Fibroblast of the aortic adventitia (primary cell): ENCODE data around the gene DCPS. TPM values are rescaled to one million over a fixed set of nuclear protein-coding genes. Genes with fewer than 3 reads are reported as not detected.

ENCODE experiments used
- DNase-seq: peaks from one replicate; pipeline ENCODE4 v3.0.0-alpha.2; 2010; ENCODE audit warnings: low read depth
- H3K4me3 ChIP-seq: 2 replicates; pipeline ENCODE4 v1.5.1; 2011; ENCODE audit warnings: low read depth, mild to moderate bottlenecking, control low read depth, low read length, moderate library complexity
- CTCF ChIP-seq: IDR thresholded peaks from 2 replicates; pipeline ENCODE4 v1.5.1; 2011; ENCODE audit warnings: mild to moderate bottlenecking, low read length, control low read depth, inconsistent platforms; ENCODE audit not compliant: insufficient read depth
- total RNA-seq: library from RNA; depleted of rRNA; stranded (reverse); fragments of >200 nt; gene quantifications from 2 replicates; pipeline ENCODE4 v1.2.3, GENCODE V29; 2012; ENCODE audit warnings: low replicate concordance

The DCPS gene
- total RNA-seq, 1 donor = 11.4 TPM

DNA sequence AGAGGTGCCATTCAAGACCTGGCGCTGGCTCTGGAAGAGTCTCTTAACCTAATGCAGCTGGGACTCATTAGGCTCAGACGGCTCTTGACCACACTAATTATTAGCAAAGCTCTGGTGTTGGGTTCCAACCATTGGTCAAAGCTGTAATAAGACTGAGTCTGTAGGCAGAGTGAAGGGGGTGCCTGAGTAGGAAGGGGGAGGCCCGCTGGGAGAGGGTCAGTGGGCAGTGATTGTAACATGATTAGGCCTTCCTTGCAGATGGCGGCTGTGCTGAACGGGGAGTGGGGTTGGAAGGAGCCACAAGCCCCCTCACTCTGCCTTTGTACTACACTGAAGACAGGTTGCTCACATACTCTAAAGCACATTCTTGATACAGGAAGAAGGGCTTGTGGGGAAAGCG, 40.4 kb upstream of the DCPS start:
- no peak for TF ChIP-seq CTCF

DNA sequence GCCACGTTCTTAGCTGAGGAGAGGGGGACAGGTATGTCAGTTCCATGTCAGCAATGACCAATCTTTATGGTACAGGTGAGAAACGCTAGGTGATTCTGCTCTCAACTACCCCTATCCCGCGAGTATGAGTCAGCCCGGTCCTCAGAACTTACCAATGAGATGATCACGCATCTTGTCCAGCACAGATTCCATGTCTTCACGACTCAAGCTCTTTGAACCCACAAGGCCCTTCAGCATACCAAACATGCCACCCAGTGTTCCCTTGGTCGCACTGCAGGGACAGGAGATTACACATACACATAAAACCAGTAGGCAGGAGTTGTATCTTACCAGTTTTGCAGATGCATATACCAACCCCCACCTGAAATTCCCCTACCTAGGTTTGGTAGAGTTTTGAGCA, 38.0 kb upstream of the DCPS start:
- DNase-seq = no peak
- no peak for TF ChIP-seq CTCF
- no peak overlapping the region for H3K4me3 ChIP-seq

More for the DNA sequence above, 40.4 kb upstream of the DCPS start:
- no peak for DNase-seq
- no peak overlapping the region for H3K4me3 ChIP-seq

DNA sequence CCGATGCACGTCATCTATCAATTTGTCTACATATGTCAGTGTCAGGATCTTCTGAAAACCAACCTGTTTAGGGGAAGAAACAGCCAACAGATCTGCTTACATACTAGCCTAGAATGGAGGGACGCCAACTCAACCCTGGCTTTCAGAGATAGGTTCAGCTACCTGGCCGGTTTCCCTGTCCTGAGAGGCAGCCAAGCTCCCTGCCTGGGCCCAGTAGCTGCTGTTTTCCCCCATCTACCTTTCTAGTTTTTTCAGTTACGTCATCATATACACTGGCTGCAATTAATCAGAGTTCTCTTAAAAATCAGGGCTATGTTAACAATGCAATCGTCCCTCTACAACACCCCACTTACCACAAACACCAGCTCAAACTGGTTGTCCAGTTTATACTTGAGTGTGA, 36.2 kb upstream of the DCPS start:
- TF ChIP-seq CTCF = no peak
- H3K4me3 ChIP-seq = peak overlapping the region; percentile 99
- DNase-seq = no peak

- H3K4me3 ChIP-seq = peak overlapping the region; percentile 99
- no peak for TF ChIP-seq CTCF
- no peak for DNase-seq
These were observed 35.5 kb upstream of the DCPS start for GRCh38 chr11:126268361-126268707.

- H3K4me3 ChIP-seq = peak within 1 kb of the TSS; percentile 99
- peak; percentile 98 for DNase-seq
- no peak for TF ChIP-seq CTCF
These were observed 34.9 kb upstream of the DCPS start, which contains the start of the genes FOXRED1 and SRPRA for GRCh38 chr11:126268708-126269579. TSS of gene FOXRED1 (plus strand) at chr11:126269154. CDS start at chr11:126269207, 53 bp downstream. TSS of gene SRPRA (minus strand) at chr11:126268895. CDS start at chr11:126268804, 91 bp downstream.

DNA sequence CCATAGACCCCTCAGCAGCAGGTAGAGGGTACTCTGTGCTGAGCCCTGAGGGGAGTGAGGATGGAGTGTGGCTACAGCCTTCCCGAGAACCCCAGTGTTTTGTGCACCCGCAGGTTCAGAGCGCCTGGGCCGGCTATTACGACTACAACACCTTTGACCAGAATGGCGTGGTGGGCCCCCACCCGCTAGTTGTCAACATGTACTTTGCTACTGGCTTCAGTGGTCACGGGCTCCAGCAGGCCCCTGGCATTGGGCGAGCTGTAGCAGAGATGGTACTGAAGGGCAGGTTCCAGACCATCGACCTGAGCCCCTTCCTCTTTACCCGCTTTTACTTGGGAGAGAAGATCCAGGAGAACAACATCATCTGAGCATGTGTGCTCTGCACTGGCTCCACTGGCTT, 26.5 kb upstream of the DCPS start:
- TF ChIP-seq CTCF = no peak
- H3K4me3 ChIP-seq = no peak overlapping the region
- no peak for DNase-seq

DNA sequence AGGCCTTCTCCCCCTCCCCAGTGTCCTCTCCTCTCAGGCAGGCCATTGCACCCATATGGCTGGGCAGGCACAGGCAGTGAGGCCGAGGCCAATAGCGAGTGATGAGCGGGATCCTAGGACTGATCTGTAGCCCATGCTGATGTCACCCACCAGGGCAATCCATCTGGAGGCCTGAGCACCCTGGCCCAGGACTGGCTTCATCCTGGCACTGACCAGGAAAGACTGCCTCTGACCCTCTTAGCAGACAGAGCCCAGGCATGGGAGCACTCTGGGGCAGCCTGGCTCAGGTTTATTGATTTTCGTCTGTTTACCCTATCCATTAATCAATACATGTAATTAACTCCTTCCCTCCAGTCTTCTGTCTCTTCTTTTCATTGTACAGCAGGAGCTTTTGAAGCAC, 26.1 kb upstream of the DCPS start:
- no peak for TF ChIP-seq CTCF
- H3K4me3 ChIP-seq = no peak overlapping the region
- no peak for DNase-seq
